CD14-positive monocyte (primary cell): ENCODE measurements around the gene CSNK1E. TPM values are rescaled to one million over a fixed set of nuclear protein-coding genes. Genes with fewer than 3 reads are reported as not detected.

ENCODE experiments used
- DNase-seq, 3 donors: peaks; one replicate each; pipeline ENCODE4 v3.0.0-alpha.2; 2011 to 2022
- H2AFZ ChIP-seq: 2 replicates; pipeline ENCODE4 v1.6.0; 2012; ENCODE audit warnings: mild to moderate bottlenecking, low read depth, low read length, inconsistent platforms; ENCODE audit not compliant: insufficient read depth, poor library complexity, severe bottlenecking
- H3K27ac ChIP-seq, 2 donors: 1 replicate in 1 of 2; 2 replicates in 1 of 2; pipeline ENCODE4 v1.5.1; 2012 to 2013; ENCODE audit warnings: low read length in 2 of 2, control low read depth in 1 of 2, inconsistent platforms in 1 of 2, low read depth in 1 of 2, mild to moderate bottlenecking in 1 of 2
- H3K27me3 ChIP-seq, 2 donors: one replicate each; pipeline versions ENCODE4 v1.6.0 to v1.6.1; 2011 to 2013; ENCODE audit warnings: low read length in 2 of 2; ENCODE audit not compliant: control insufficient read depth in 2 of 2, insufficient read depth in 2 of 2
- H3K36me3 ChIP-seq, 2 donors: replicated peaks in 1 of 2; 1 replicate in 1 of 2; 2 replicates in 1 of 2; pipeline versions ENCODE4 v1.5.1 to v1.6.1; 2012 to 2013; ENCODE audit warnings: low read length in 2 of 2, control low read depth in 1 of 2, inconsistent platforms in 1 of 2, mild to moderate bottlenecking in 1 of 2; ENCODE audit not compliant: insufficient read depth in 2 of 2, control insufficient read depth in 1 of 2
- H3K4me1 ChIP-seq, 2 donors: 1 replicate in 1 of 2; 2 replicates in 1 of 2; pipeline versions ENCODE4 v1.5.1 to v1.6.1; 2012 to 2013; ENCODE audit warnings: low read length in 2 of 2, control low read depth in 1 of 2, inconsistent platforms in 1 of 2, mild to moderate bottlenecking in 1 of 2, moderate library complexity in 1 of 2; ENCODE audit not compliant: insufficient read depth in 2 of 2, control insufficient read depth in 1 of 2
- H3K4me2 ChIP-seq: replicated peaks from 2 replicates; pipeline ENCODE3; 2012; ENCODE audit warnings: low read length, moderate library complexity, mild to moderate bottlenecking; ENCODE audit not compliant: poor library complexity, severe bottlenecking; ENCODE audit errors: extremely low read depth
- H3K4me3 ChIP-seq, 3 experiments: fragments of 200-600 bp in 1 of 3; sonication (generic) in 1 of 3; replicated peaks in 1 of 3; 1 replicate in 2 of 3; 2 replicates in 1 of 3; pipeline ENCODE4 v1.5.1; 2011 to 2013; ENCODE audit warnings: low read length in 3 of 3, mild to moderate bottlenecking in 3 of 3, control low read depth in 2 of 3, low read depth in 2 of 3, inconsistent platforms in 1 of 3, moderate library complexity in 1 of 3
- H3K79me2 ChIP-seq: 2 replicates; pipeline ENCODE4 v1.6.0; 2012; ENCODE audit warnings: mild to moderate bottlenecking, control low read depth, inconsistent platforms, low read length, moderate library complexity; ENCODE audit not compliant: insufficient read depth
- H3K9ac ChIP-seq: 2 replicates; pipeline ENCODE4 v1.6.0; 2017; ENCODE audit warnings: low read length, mild to moderate bottlenecking; ENCODE audit not compliant: insufficient read depth, poor library complexity, severe bottlenecking
- H3K9me3 ChIP-seq, 2 donors: replicated peaks in 1 of 2; 1 replicate in 1 of 2; 2 replicates in 1 of 2; pipeline versions ENCODE4 v1.5.1 to v1.6.1; 2012 to 2013; ENCODE audit warnings: low read length in 2 of 2, control low read depth in 1 of 2; ENCODE audit not compliant: control insufficient read depth in 1 of 2, insufficient read depth in 1 of 2
- H4K20me1 ChIP-seq: 2 replicates; pipeline ENCODE4 v1.6.0; 2012; ENCODE audit warnings: mild to moderate bottlenecking, low read length, control low read depth, moderate library complexity; ENCODE audit not compliant: insufficient read depth
- H3K27ac Mint-ChIP-seq, 7 donors: one replicate each; pipeline ENCODE4 v1.8.0; 2020; ENCODE audit warnings: mild to moderate bottlenecking in 7 of 7, mixed read lengths in 7 of 7, moderate library complexity in 6 of 7, inconsistent platforms in 2 of 7
- H3K27me3 Mint-ChIP-seq, 3 donors: one replicate each; pipeline ENCODE4 v1.8.0; 2021 to 2022; ENCODE audit warnings: low read depth in 3 of 3, mild to moderate bottlenecking in 3 of 3, mixed read lengths in 3 of 3, moderate library complexity in 3 of 3, inconsistent platforms in 1 of 3
- H3K36me3 Mint-ChIP-seq, 2 donors: one replicate each; pipeline ENCODE4 v1.8.0; 2020; ENCODE audit warnings: mixed read lengths in 2 of 2, inconsistent platforms in 1 of 2, mild to moderate bottlenecking in 1 of 2
- H3K4me1 Mint-ChIP-seq: one replicate; pipeline ENCODE4 v1.8.0; 2020; ENCODE audit warnings: mild to moderate bottlenecking, mixed read lengths
- H3K4me3 Mint-ChIP-seq, 2 donors: one replicate each; pipeline ENCODE4 v1.8.0; 2020; ENCODE audit warnings: mild to moderate bottlenecking in 2 of 2, mixed read lengths in 2 of 2, moderate library complexity in 1 of 2
- H3K9me3 Mint-ChIP-seq, 7 donors: one replicate each; pipeline ENCODE4 v1.8.0; 2020 to 2022; ENCODE audit warnings: mixed read lengths in 7 of 7, mild to moderate bottlenecking in 6 of 7, moderate library complexity in 6 of 7, inconsistent platforms in 2 of 7
- WGBS: methylation state at CpG from one replicate; pipeline ENCODE4 v1.1.5; 2013; ENCODE audit warnings: missing lambda C conversion rate; ENCODE audit not compliant: insufficient coverage; 5-methylcytosine and 5-hydroxymethylcytosine counted together
- intact Hi-C, 2 donors: fragments of 100-400 bp; cut with micrococcal nuclease; formaldehyde crosslinking; loops; one replicate each; pipeline versions ENCODE4 v1.15.0 to v1.15.1; 2023
- polyA plus RNA-seq, 3 donors: library from polyadenylated mRNA; depleted of rRNA in 1 of 3; unstranded in 2 of 3; stranded (reverse) in 1 of 3; fragments of 300-500 nt in 2 of 3; fragments of >200 nt in 1 of 3; fragmentation: Illumina TruSeq in 2 of 3; gene quantifications; 1 replicate in 2 of 3; 2 replicates in 1 of 3; pipeline ENCODE4 v1.2.3, GENCODE V29; 2012 to 2021
- TF ChIP-seq, protein P1 (sequence below): fragments of 200-600 bp; IDR thresholded peaks from one replicate; pipeline ENCODE4 v1.8.0; 2022; ENCODE audit warnings: antibody characterized with exemption, mild to moderate bottlenecking

The CSNK1E gene
- polyA plus RNA-seq, 3 donors = 1.9 to 44.7 (median 3.1) TPM

DNA sequence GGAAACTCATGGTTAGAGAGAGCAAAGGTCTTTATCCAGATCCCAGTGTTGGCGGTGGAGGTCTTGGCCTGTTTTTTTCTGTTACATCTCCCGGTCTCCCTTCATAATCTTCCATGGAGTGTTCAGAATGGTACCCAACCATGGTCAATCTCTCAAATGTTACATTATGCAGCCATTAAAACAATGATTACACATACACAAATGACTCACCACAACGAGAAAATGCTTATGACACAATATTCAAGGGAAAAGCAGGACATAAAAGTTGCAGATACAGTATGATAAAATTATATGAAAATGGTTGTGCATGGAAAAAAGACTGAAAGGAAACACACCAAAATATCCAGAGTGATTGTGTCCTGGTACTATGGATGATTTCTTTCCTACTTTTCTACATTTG lies 17.8 kb upstream of the CSNK1E start:
- peaks cover 17% of the 10 kb centered on the region for H3K4me1 Mint-ChIP-seq
- no peaks in the 10 kb centered on the region for H4K20me1 ChIP-seq
- 93% methylated on average over 2 of the region's 3 CpGs for WGBS
- DNase-seq = peak; percentile 25 to 61 (median 55)
- peaks cover 9 to 18% (median 15%) of the 10 kb centered on the region in 3 donors for H3K27me3 Mint-ChIP-seq
- H3K36me3 ChIP-seq = no peaks in the 10 kb centered on the region
- H3K9ac ChIP-seq = no peak overlapping the region
- H3K4me3 Mint-ChIP-seq = peak overlapping the region in 1 of 2 donors; percentile 14
- no peak overlapping the region for H2AFZ ChIP-seq
- H3K27ac ChIP-seq = no peak overlapping the region
- peak overlapping the region in 1 of 7 donors; percentile 35 for H3K27ac Mint-ChIP-seq
- no peaks in the 10 kb centered on the region for H3K79me2 ChIP-seq
- TF ChIP-seq, protein P1, sequence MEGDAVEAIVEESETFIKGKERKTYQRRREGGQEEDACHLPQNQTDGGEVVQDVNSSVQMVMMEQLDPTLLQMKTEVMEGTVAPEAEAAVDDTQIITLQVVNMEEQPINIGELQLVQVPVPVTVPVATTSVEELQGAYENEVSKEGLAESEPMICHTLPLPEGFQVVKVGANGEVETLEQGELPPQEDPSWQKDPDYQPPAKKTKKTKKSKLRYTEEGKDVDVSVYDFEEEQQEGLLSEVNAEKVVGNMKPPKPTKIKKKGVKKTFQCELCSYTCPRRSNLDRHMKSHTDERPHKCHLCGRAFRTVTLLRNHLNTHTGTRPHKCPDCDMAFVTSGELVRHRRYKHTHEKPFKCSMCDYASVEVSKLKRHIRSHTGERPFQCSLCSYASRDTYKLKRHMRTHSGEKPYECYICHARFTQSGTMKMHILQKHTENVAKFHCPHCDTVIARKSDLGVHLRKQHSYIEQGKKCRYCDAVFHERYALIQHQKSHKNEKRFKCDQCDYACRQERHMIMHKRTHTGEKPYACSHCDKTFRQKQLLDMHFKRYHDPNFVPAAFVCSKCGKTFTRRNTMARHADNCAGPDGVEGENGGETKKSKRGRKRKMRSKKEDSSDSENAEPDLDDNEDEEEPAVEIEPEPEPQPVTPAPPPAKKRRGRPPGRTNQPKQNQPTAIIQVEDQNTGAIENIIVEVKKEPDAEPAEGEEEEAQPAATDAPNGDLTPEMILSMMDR = no peak
- H3K4me1 ChIP-seq = peaks cover 16 to 23% of the 10 kb centered on the region in 2 donors
- peak overlapping the region; percentile 92 for H3K4me2 ChIP-seq
- peaks cover 6 to 14% of the 10 kb centered on the region in 2 donors for H3K27me3 ChIP-seq
- no peaks in the 10 kb centered on the region for H3K9me3 ChIP-seq
- no peak overlapping the region for H3K4me3 ChIP-seq
- peaks cover 0 to 2% of the 10 kb centered on the region in 2 donors for H3K36me3 Mint-ChIP-seq
- intact Hi-C loops = no loop called here
- peaks cover 0 to 4% (median 0%) of the 10 kb centered on the region in 7 donors for H3K9me3 Mint-ChIP-seq

DNA sequence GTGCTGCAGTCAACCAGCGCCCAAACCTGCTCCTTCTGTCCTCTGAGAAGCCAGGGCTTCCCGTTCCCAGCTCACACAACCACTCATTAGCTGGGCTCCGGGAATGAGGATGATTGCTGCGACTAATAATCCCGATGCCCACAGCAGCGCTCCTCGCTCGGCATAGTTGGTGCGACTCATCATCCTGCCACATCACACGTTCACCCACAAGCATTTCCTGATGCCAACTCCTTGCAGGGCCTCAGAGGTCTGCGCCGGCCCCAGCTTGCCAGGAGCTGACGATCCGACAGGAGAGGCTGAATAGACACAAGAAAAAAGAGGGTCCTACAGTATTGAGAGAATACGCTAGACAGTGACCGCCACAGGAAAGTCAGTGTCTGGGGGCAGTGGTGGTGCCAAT lies 10.6 kb upstream of the CSNK1E start:
- peaks cover 0 to 11% (median 5%) of the 10 kb centered on the region in 3 donors for H3K27me3 Mint-ChIP-seq

More for the DNA sequence above, 10.6 kb upstream of the CSNK1E start:
- Histone ChIP-seq H2AFZ (no peak overlapping the region), H4K20me1 (no peaks in the 10 kb centered on the region), H3K36me3 (no peaks in the 10 kb centered on the region), H3K9ac (no peak overlapping the region), H3K27ac (no peak overlapping the region), H3K4me3 (no peak overlapping the region), H3K4me1 (no peaks in the 10 kb centered on the region), H3K4me2 (no peak overlapping the region), H3K27me3 (no peaks in the 10 kb centered on the region), H3K9me3 (no peaks in the 10 kb centered on the region), H3K79me2 (no peaks in the 10 kb centered on the region)
- no peaks in the 10 kb centered on the region for H3K4me1 Mint-ChIP-seq
- 53% methylated on average over 14 of the region's 16 CpGs for WGBS
- intact Hi-C loops = loop anchor here in 1 of 2 donors (10.0 kb wide), 1 partner anchor 373 kb away; the partner anchor contains the start of genes C22orf23 and POLR2F
- no peaks in the 10 kb centered on the region for H3K9me3 Mint-ChIP-seq
- peak overlapping the region in 1 of 7 donors; percentile 50 for H3K27ac Mint-ChIP-seq
- H3K4me3 Mint-ChIP-seq = peak overlapping the region in 1 of 2 donors; percentile 8
- no peaks in the 10 kb centered on the region for H3K36me3 Mint-ChIP-seq
- TF ChIP-seq, protein P1 = no peak
- no peak for DNase-seq
